ENCODE data around the gene HOXB2.
A peak's percentile ranks its signal among the peaks of the same experiment; 100 is the strongest.

The HOXB2 gene

DNA sequence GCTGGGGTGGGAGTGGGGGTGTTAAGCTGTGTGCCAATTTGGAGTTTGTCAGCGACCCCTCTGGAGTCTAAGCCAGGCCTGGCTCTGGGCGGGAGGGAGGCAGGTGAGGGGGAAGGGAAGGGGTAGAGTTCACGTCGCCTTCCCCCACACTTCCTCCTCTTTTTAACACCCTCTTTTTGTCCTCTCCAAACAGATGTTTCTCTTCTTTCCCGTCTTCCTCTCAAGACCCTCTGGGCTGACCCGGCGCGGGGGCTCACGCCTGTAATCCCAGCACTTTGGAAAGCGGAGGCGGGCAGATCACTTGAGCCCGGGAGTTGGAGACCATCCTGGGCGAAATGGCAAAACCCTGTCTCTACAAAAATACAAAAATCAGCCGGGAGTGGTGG, 17.4 kb downstream of the HOXB2 start:
- Histone ChIP-seq H3K36me3 (ENCODE audit: insufficient read depth, low read length) (no peaks in the 10 kb centered on the region), H4K20me1 (ENCODE audit: insufficient read depth, low read length, poor library complexity, severe bottlenecking) (no peaks in the 10 kb centered on the region), H2AFZ (ENCODE audit: low read length) (no peak overlapping the region), H3K9ac (ENCODE audit: low read depth, low read length, poor library complexity, severe bottlenecking) (no peak overlapping the region), H3K79me2 (ENCODE audit: insufficient read depth, low read length) (no peaks in the 10 kb centered on the region), H3F3A (ENCODE audit: low read depth) (no peaks in the 10 kb centered on the region), H3K4me2 (ENCODE audit: low read depth, low read length, poor library complexity, severe bottlenecking) (no peak overlapping the region), H3K9me3 (ENCODE audit: insufficient read depth, low read depth, low read length) (no peaks in the 10 kb centered on the region), H3K4me1 (ENCODE audit: insufficient read depth, low read length, poor library complexity, severe bottlenecking) (peaks cover under 1% of the 10 kb centered on the region), H3K4me3 (ENCODE audit: low read length, poor library complexity, severe bottlenecking) (no peak overlapping the region), H3K27me3 (ENCODE audit: insufficient read depth, low read length, poor library complexity, severe bottlenecking) (no peaks in the 10 kb centered on the region), H3K9me2 (replicated peaks; ENCODE audit: low read depth, low read length) (no peaks in the 10 kb centered on the region)
- no peak for TF ChIP-seq EZH2phosphoT487 (IDR thresholded peaks at IDR 0.05; ENCODE audit: borderline replicate concordance)
- TF ChIP-seq, protein P1, sequence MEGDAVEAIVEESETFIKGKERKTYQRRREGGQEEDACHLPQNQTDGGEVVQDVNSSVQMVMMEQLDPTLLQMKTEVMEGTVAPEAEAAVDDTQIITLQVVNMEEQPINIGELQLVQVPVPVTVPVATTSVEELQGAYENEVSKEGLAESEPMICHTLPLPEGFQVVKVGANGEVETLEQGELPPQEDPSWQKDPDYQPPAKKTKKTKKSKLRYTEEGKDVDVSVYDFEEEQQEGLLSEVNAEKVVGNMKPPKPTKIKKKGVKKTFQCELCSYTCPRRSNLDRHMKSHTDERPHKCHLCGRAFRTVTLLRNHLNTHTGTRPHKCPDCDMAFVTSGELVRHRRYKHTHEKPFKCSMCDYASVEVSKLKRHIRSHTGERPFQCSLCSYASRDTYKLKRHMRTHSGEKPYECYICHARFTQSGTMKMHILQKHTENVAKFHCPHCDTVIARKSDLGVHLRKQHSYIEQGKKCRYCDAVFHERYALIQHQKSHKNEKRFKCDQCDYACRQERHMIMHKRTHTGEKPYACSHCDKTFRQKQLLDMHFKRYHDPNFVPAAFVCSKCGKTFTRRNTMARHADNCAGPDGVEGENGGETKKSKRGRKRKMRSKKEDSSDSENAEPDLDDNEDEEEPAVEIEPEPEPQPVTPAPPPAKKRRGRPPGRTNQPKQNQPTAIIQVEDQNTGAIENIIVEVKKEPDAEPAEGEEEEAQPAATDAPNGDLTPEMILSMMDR (conservative IDR thresholded peaks at IDR 0.05; ENCODE audit: low read length): no peak

DNA sequence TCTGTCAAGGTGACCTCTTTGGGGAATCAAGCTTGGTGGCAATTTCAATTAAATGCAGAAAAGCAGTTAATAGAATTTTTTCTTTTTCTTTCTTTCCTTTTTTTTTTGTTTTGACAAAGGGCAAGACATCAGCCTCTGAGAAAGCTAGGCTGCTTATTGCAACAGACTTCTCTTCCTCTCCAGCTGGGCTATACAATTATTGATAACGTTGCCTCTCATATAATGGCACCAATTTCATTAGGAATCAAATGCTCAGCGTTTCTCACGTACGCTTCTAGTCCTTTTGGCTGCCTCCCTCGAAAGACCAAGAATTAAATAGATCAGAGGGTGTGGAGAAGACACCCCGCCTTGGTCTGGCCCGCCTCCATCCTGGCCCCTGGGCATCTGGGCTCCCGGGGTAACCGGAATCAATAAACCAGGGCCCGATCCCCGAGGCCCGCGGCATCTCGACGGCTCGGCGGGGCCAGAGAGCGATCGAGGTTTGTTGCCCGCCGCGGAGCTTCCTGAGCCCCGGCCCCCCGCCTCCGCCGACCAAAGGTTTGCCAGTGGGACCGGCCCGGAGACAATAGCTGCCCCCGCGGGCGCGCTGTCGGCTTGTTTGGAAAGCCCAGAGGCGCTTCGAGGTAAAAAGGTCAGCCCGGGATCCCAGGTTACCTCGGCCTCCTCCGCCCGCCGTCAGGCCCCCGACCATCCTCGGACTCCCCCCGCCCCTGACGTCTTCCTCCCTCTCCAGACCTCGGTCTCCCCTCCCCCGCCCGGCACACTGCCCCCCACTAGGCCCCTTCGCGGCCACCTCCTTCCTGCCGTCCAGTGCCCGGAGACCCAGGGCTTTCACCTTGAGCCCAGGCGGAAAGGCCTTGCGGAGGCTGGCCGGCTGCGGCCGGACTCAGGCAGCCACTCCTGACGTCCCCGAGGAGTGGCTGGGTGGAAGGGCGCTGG, 18.0 kb downstream of the HOXB2 start:
- Histone ChIP-seq H3K79me2 (ENCODE audit: insufficient read depth, low read length) (no peaks in the 10 kb centered on the region), H2AFZ (ENCODE audit: low read length) (no peak overlapping the region), H3K9ac (ENCODE audit: low read depth, low read length, poor library complexity, severe bottlenecking) (no peak overlapping the region), H3K27me3 (ENCODE audit: insufficient read depth, low read length, poor library complexity, severe bottlenecking) (no peaks in the 10 kb centered on the region), H3F3A (ENCODE audit: low read depth) (no peaks in the 10 kb centered on the region), H3K4me2 (ENCODE audit: low read depth, low read length, poor library complexity, severe bottlenecking) (no peak overlapping the region), H4K20me1 (ENCODE audit: insufficient read depth, low read length, poor library complexity, severe bottlenecking) (no peaks in the 10 kb centered on the region), H3K9me2 (replicated peaks; ENCODE audit: low read depth, low read length) (no peaks in the 10 kb centered on the region), H3K36me3 (ENCODE audit: insufficient read depth, low read length) (no peaks in the 10 kb centered on the region), H3K4me3 (ENCODE audit: low read length, poor library complexity, severe bottlenecking) (no peak overlapping the region), H3K4me1 (ENCODE audit: insufficient read depth, low read length, poor library complexity, severe bottlenecking) (peaks cover 7% of the 10 kb centered on the region), H3K9me3 (ENCODE audit: insufficient read depth, low read depth, low read length) (no peaks in the 10 kb centered on the region)
- no peak for TF ChIP-seq EZH2phosphoT487 (IDR thresholded peaks at IDR 0.05; ENCODE audit: borderline replicate concordance)
- TF ChIP-seq, protein P1 (conservative IDR thresholded peaks at IDR 0.05; ENCODE audit: low read length): no peak

DNA sequence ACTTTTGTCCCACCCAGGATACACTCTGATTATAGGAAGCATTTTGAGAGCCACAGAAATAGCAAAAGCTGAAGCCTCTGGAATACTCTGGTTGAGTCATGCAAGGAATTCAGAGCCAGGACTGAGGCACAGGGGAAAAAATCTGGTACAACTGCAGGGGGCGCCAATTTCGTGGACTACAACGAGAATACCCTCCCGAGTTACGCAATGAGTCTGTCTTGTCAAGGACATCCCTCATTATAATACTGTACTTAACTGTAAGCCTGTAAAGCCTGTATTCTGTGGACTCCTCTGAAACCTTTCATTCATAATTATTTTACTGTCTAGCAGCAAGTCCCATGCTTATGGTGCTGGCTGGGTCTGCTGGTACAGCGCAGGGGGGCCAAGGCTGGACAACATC, 21.9 kb downstream of the HOXB2 start:
- H3K36me3 ChIP-seq (ENCODE audit: insufficient read depth, low read length): no peaks in the 10 kb centered on the region

More for the DNA sequence above, 21.9 kb downstream of the HOXB2 start:
- TF ChIP-seq, protein P1 (conservative IDR thresholded peaks at IDR 0.05; ENCODE audit: low read length): peak; percentile 52
- TF ChIP-seq EZH2phosphoT487 (IDR thresholded peaks at IDR 0.05; ENCODE audit: borderline replicate concordance): no peak
- H3K79me2 ChIP-seq (ENCODE audit: insufficient read depth, low read length): no peaks in the 10 kb centered on the region
- H3K4me3 ChIP-seq (ENCODE audit: low read length, poor library complexity, severe bottlenecking): no peak overlapping the region
- H3K4me2 ChIP-seq (ENCODE audit: low read depth, low read length, poor library complexity, severe bottlenecking): no peak overlapping the region
- H3K9me2 ChIP-seq (replicated peaks; ENCODE audit: low read depth, low read length): no peaks in the 10 kb centered on the region
- H3F3A ChIP-seq (ENCODE audit: low read depth): no peaks in the 10 kb centered on the region; the same call in 1 of the 2 replicates
- H2AFZ ChIP-seq (ENCODE audit: low read length): no peak overlapping the region
- no peaks in the 10 kb centered on the region for H3K9me3 ChIP-seq (ENCODE audit: insufficient read depth, low read depth, low read length)
- H3K27me3 ChIP-seq (ENCODE audit: insufficient read depth, low read length, poor library complexity, severe bottlenecking): no peaks in the 10 kb centered on the region
- H3K4me1 ChIP-seq (ENCODE audit: insufficient read depth, low read length, poor library complexity, severe bottlenecking): peaks cover 7% of the 10 kb centered on the region
- no peaks in the 10 kb centered on the region for H4K20me1 ChIP-seq (ENCODE audit: insufficient read depth, low read length, poor library complexity, severe bottlenecking)
- H3K9ac ChIP-seq (ENCODE audit: low read depth, low read length, poor library complexity, severe bottlenecking): no peak overlapping the region
